ENCODE data around the gene IMPG1.

Gene IMPG1

DNA sequence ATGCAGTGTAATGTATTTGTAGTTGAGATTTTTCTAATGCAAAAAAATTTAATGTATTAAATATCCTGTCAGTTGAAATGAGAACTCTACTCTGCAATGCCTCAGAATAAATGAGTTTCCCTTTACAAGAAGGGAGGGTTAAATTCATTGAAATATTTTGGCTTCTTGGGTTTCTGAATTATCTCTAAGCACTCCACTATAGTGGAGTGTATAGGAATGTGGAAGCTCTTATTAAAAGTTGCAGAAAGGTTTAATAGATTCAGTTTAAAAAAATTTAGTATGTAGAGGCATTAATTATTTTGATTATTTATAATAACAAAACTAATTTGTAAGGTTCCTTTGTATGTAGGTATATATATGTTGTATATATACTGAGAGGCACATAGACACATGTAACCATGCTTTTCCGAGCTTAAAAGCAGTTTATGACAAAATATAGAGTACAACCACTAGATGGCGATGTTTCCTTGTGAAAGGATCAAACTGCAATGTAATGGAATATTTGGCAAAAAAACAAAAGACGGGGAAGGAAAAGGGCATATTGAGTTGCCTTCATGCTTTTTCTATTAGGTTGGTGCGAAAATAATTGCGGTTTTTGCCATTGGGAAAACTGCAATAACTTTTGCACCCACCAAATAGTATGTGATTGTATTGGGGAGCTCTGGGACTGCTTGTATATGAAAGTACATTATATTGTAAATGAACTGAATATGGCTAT, 179.2 kb downstream of the IMPG1 start:
- DNase-seq (ENCODE audit: low spot score): peak; percentile 61

DNA sequence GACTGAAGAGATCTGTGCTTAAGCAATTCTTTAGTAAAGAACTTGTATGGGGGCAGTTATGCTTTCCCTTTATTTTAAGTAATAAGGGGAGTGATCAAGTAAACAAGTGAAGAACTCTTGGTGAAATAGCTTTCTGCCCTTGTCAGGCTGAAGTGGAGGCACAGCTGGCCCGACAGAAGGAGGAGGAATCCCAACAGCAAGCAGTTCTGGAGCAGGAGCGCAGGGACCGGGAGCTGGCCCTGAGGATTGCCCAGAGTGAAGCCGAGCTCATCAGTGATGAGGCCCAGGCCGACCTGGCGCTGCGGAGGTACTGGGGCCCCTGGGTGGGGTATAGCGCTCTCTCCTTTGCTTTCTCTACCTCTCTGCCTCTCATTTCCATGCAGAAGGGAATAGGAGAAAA, 180.1 kb downstream of the IMPG1 start:
- no peak for DNase-seq (ENCODE audit: low spot score)

DNA sequence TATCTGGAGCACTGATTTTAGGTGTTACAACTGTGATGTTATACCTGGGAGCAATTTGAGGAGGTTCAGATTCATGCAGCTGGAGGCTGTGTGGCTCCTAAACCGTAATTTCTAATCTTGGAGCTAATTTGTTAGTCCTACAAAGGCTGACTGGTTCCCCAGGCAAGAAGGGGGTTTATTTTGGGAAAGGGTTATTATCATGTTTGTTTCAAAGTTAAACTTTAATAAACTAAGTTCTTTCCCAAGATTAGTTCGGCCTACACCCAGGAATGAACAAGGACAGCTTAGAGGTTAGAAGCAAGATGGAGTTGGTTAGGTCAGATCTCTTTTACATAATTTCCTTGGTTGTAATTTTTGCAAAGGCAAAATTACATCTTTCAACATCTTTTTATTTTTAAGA, 187.6 kb downstream of the IMPG1 start:
- no peak for DNase-seq (ENCODE audit: low spot score)

DNA sequence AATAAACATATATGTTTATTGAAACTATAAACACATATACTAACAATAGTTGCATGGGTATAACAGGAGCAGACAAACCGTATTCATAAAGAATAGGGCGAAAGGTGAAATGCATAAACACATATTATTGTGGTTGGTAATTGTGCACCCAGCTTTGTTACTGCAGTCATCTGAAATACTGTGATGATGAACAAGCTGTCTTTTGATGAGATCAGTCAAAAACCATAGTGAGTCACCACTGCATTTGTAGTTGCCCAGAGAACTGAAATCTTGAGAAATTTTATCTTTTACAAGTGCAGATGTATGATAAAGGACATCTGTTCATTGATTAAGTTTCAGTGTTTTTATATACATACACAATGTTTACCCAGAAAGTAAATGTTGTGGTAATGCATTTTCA, 189.7 kb downstream of the IMPG1 start:
- peak; percentile 20 for DNase-seq (ENCODE audit: low spot score)

DNA sequence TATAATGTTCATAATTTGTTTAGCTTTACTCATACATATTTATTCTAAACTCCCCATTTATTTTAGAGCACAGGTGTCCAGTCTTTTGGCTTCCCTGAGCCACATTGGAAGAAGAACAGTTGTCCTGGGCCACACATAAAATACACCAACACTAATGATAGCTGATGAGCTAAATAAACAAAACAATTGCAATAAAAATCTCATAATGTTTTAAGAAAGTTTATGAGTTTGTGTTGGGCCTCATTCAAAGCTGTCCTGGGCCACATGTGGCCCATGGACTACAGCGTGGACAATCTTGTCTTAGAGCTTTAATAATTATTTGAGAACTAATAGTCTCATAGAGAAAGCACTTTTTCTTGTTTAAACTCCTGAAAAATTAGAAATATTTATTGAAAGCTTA, 192.2 kb downstream of the IMPG1 start:
- no peak for DNase-seq (ENCODE audit: low spot score)

DNA sequence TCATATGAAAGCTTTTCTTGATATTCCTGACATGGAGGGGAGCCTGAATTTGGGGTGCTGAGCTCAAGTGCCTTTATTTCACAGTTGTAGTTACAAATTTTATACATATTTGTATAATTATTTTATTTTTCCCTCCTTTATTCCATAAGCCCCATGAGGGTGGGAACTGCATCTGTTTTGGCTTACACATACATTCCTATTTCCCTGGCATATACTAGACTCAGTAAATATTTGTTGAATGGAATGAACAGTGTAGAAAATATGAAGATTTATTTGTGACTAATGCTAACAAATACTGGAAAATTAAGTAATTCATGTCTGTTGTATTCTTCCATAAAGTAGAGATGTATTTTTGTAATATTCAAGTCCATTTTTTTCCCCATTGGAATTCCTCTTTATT, 196.3 kb downstream of the IMPG1 start:
- no peak for DNase-seq (ENCODE audit: low spot score)

DNA sequence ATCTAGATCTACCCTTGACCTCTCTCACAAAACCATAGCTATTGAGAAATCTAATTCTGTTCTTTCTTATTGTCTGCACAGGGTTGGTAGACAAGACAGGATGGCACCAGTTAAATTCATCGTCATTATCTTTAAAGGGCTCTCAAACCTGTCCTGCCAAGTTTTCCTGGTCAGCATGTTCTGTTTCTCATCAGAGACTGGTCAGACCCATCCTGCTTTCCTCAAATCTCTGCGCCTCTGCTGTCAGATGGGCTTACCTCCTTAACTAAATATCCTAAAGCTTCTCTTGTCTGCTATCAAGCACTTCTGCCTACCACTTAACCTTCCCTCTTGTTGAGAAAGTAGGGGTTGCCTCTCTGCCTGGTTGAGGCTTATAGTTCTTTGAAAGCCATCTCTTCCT, 198.2 kb downstream of the IMPG1 start:
- DNase-seq (ENCODE audit: low spot score): no peak

All from AG20443 (cell line).